GM12874 (cell line): Measurements from ENCODE around the gene ZNF445.

Source experiments
- CTCF ChIP-seq: IDR thresholded peaks from 2 replicates; pipeline ENCODE4 v1.5.1; 2011; ENCODE audit warnings: low read depth, mild to moderate bottlenecking, control low read depth, low read length, moderate library complexity; ENCODE audit not compliant: insufficient read depth

ZNF445 gene

GRCh38 chr3:44511238-44511566 is 33.7 kb upstream of the ZNF445 start:
- TF ChIP-seq CTCF: no peak

GRCh38 chr3:44510000-44510368 is 32.5 kb upstream of the ZNF445 start:
- TF ChIP-seq CTCF: no peak

- no peak for TF ChIP-seq CTCF
Measured at GRCh38 chr3:44509393-44509921, 32.0 kb upstream of the ZNF445 start.

- TF ChIP-seq CTCF: no peak
Measured at GRCh38 chr3:44506961-44507360, 29.5 kb upstream of the ZNF445 start.

- no peak for TF ChIP-seq CTCF
Measured at GRCh38 chr3:44506556-44506955, 29.1 kb upstream of the ZNF445 start.

GRCh38 chr3:44504566-44504965 is 27.1 kb upstream of the ZNF445 start:
- no peak for TF ChIP-seq CTCF

GRCh38 chr3:44501971-44502370 is 24.5 kb upstream of the ZNF445 start:
- TF ChIP-seq CTCF: no peak
